ENCODE data around the gene TRIM50.
"Not testable (repeated sequence)": the region's sequence is repeated elsewhere in the genome, so short reads cannot be mapped to it uniquely, and the experiment has no call there.

Gene TRIM50

DNA sequence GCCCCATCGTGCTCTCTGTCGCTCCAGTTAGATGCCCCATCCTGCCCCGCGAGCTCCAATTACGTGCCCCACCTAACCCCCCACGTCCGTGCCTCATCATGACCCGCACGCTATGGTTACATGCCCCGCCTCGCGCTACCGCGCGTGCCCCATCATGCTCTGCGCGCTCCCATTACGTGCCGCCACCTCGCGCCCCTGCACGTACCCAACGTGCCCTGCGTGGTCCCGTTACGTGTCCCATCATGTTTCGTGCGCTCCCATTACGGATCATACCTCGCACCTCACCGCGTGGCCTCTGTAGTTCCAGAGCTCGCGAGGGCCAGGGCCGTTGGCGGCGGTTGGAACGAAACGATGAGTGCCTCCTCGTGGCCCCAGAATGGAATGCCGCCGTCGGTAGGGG, at the start of gene TRIM50, which contains the start of gene FKBP6:
TSS of gene TRIM50 (minus strand) at position 161 of the 400 bp plus-strand sequence. CDS start 3,295 bp downstream, outside the sequence.
TSS of gene FKBP6 (plus strand) at position 240 of the 400 bp plus-strand sequence. CDS start 268 bp downstream, outside the sequence.
- not testable (repeated sequence) for DNase-seq (ENCODE audit: low spot score)

DNA sequence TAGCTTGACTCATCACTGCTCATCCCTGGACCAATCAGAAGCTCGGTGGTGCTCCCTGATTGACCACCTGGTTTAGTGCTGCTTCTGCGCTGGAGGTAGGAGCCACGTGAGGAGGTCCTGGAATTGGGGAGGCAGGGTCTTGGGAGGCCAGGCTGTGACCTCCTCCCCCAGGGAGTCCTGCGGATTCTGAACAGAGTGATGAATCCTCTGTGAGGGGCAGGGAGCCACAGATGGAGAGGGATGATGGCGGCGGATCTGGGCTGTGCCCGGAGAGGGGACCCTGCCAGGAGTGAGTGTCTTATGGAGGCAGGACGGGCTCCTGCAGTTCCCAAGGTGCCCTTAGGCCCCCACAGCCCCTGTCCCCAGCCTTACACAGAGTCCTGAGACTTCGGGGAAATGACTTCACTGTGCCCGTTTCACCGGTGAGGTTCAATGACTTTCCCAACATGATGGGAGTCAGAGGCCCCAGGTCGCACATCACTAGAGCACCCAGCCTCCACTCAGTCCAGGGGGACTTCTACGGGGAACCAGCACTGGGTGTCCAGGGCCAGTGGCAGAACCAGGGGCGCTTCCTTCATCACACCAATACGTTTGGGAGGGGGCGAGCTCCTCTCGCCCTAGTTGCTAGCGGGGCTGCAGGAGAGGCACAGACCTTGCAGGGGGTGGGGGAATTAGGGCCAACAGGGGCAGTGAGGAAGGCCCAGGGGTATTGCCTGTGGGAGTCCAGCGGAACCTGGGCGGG, 49.0 kb upstream of the TRIM50 start:
- no peak for DNase-seq (ENCODE audit: low spot score)

DNA sequence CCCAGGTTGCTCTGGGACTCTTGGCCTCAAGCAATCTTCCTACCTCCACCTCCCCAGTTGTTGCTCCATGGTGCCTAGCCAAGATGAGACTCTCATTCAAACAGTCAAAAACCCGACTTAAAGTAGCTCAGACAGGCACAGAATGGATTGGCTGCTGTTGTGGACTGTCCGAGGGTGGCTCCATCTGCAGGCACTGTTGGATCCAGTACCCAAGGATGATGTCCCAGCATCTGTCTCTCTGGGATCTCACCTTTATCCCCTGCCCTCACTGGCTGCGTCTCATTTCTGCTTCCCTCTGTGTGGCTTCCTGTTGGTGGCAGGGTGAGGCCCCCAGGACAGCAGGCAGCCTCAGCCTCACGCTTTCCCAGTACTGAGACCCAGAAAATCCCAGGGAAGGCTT, 48.4 kb upstream of the TRIM50 start:
- DNase-seq (ENCODE audit: low spot score): not testable (repeated sequence)

- no peak for DNase-seq (ENCODE audit: low spot score)
Measured at GRCh38 chr7:73373741-73374140, 45.9 kb upstream of the TRIM50 start.

DNA sequence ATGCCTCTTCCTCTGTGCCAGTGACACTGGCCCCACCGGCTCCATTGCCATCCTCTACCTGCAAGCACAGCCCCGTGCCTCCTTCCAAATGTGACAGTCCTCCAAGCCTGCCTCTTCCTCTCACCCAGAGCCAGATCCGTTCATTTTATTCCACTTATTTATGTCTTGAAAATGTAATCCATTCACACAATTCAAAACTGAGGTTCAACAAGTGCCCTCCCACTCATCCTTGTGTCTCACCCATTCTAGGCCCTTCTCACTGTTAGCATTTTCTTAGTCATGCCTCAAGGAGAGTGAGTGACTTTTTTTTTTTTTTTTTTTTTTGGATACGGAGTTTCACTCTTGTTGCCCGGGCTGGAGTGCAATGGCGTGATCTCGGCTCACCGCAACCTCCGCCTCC, 41.7 kb upstream of the TRIM50 start:
- no peak for DNase-seq (ENCODE audit: low spot score)

GRCh38 chr7:73369009-73369408, 41.1 kb upstream of the TRIM50 start:
- no peak for DNase-seq (ENCODE audit: low spot score)

DNA sequence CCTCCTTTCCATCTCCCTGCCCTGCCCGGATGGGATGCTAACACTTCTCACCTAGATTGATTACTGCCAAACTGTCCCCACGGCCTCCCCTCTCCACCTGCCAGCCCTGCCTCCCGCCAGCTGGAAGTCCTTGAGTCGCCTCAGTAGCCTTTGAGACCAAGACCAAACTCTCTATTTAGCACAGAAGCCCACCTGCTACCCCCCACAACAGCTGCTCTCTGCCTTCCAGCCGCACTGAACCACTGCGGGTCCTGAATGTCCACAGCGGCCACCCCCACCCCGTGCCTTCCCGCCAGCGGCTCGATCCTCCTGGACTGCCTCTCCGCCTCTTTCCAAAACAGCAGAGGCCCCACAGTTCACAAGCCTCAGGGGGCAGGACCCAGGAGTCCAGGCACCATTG, 39.1 kb upstream of the TRIM50 start:
- no peak for DNase-seq (ENCODE audit: low spot score)

DNA sequence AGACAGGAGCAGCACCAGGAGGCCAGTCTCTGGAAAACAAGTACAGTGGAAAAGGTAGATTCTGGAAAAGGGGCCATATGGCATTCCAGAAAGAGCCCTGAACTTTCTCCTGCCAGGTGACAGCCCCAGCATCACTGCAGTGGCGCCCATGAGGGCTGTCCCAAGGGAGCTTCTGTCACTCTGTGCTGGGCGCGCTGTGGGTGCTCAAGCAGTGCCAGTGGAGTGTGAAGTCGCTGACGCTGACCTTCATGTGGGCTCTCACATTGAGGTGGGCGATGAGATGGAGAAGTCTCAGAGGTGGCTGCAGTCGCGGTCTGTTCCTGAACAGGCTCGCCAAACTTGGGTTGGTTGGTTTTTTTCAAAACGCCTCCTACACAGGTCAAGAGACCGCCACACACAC, 38.2 kb upstream of the TRIM50 start:
- no peak for DNase-seq (ENCODE audit: low spot score)

GRCh38 chr7:73364006-73364728, 36.3 kb upstream of the TRIM50 start:
- no peak for DNase-seq (ENCODE audit: low spot score)

DNA sequence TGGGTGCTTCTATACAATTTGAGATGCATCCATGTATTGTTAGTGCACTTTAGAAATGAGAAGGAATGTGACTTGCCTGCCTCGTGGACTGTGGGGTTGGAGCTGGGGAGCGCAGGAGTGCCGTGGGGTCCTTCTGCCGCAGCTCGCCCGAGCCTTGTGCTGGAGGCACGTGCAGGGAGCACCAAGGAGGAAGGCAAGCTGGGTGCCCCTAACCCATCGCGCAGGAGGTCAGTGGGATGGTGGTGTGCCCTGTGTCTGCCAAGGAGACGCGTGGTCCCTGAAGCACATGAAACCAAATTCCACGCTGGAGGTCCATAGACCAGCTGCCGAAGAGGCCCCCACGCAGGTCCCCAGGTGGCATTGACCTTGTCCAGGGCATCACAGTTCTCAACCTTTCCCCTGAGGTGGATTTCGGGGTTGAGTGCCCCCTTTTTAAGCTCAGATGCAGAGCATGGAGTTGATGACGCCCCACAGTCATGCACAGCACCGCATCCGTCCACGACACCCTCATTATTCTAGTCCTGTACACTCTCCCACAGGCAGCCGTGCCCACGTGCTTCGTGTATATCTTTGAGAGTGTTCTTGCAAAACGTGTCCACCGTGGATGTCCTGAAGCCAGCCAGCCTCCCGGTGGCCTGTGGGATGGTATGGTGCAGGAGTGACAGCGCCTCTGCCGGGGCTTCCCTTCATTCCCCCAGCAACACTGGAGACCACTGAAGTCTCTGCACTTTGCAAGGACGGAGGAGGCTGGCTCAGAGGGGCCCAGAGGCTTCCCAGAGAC, 35.5 kb upstream of the TRIM50 start:
- DNase-seq (ENCODE audit: low spot score): no peak

DNA sequence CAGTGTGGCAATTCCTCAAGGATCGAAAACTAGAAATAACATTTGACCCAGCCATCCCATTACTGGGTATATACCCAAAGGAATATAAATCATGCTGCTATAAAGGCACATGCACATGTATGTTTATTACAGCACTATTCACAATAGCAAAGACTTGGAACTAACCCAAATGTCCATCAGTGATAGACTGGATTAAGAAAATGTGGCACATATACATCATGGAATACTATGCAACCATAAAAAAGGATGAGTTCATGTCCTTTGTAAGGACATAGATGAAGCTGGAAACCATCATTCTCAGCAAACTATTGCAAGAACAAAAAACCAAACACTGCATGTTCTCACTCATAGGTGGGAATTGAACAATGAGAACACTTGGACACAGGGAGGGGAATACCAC, 32.7 kb upstream of the TRIM50 start:
- not testable (repeated sequence) for DNase-seq (ENCODE audit: low spot score)

DNA sequence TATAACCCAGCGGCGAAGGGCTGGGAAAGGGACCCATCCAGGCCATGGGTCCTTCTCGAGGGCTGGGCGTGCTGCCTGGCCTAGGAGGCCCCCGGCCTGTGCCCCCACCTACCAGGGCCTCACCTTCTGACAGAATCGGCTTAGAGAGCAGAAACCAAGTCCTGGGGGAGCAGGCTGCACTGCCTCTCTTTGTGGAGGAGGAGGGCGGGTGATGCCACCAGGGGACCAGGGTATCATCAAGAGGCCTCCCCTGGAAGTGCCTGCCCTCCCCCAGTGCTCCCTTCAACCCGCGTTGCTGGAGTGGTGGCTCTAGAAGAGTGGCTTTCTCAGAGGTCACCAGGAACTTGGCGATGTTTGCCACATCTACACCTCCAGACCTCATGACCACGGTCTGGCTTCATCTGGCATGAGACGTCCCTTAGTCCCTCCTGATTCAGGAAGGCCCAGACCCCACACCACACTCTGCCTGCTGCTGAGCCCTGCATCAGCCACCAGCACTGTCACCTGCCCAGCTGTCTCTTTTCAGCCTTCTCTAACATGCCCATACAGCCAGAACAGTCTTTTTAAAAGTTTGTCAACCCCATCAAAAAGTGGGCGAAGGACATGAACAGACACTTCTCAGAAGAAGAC, 32.0 kb upstream of the TRIM50 start:
- no peak for DNase-seq (ENCODE audit: low spot score)

DNA sequence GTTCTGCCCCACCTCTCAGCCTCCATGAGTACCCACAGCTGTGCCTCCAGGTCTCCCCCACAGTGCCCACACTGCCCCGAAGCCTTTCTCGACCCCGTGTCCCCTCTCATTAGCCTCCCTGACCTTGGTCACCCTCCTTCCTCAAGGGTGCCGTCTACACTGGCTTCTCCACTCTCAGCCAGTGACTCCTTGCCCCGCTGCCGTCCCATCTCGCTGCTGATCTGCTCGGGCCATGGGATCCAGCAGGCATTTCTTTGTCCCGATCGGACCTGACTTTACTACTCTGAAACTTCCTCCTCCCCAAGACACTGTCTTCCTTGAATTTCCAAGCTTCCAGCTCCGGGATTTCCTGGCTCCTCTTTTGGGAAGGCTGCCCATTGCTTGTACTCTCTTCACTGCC, 31.4 kb upstream of the TRIM50 start:
- no peak for DNase-seq (ENCODE audit: low spot score)

GRCh38 chr7:73358590-73359275, 30.9 kb upstream of the TRIM50 start:
- no peak for DNase-seq (ENCODE audit: low spot score)

- no peak for DNase-seq (ENCODE audit: low spot score)
Measured at GRCh38 chr7:73356159-73356558, 28.3 kb upstream of the TRIM50 start.

- DNase-seq (ENCODE audit: low spot score): no peak
Measured at GRCh38 chr7:73354821-73355220, 26.9 kb upstream of the TRIM50 start.

DNA sequence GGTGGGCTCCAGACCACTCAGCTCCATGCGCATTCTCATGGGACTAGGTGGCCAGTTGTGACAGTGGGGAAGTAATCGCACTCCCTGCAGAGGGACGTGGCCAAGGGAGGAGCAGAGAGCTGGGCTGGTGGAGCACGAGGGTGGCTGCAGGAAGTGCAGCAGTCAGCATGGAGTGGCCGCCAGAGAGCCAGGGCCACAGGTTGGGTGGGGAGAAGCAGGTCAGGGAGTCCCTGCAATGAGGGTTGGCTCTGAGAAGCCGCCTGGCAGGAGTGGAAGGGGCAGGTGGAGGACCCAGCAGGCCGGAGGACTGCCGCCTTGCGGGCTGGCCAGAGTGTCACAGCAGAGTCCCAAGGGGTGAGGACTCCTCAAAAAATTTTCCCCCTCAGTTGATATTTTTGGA, 26.3 kb upstream of the TRIM50 start:
- DNase-seq (ENCODE audit: low spot score): no peak

GRCh38 chr7:73353243-73353642, 25.4 kb upstream of the TRIM50 start:
- DNase-seq (ENCODE audit: low spot score): no peak

- DNase-seq (ENCODE audit: low spot score): no peak
Measured at GRCh38 chr7:73352784-73353183, 24.9 kb upstream of the TRIM50 start.

GRCh38 chr7:73351447-73352167, 23.7 kb upstream of the TRIM50 start:
- DNase-seq (ENCODE audit: low spot score): no peak
